Activated CD4-positive, alpha-beta memory T cell treated with anti-CD3 and anti-CD28 coated beads for 36 hours (primary cell): ENCODE results near the gene SNRNP25. TPM values are rescaled to one million over a fixed set of nuclear protein-coding genes. Genes with fewer than 3 reads are reported as not detected.
"Not testable (repeated sequence)": the region's sequence is repeated elsewhere in the genome, so short reads cannot be mapped to it uniquely, and the experiment has no call there.

Experiments
- CTCF ChIA-PET: fragments of 350-600 bp; sonication (Branson Sonifier 250); formaldehyde crosslinking; loops from one replicate; lab custom pipeline; 2021; ENCODE audit warnings: antibody characterized with exemption, inconsistent platforms; lab: Charles Lee
- POLR2A ChIA-PET: fragments of 350-600 bp; sonication (Branson Sonifier 250); formaldehyde crosslinking; loops from one replicate; lab custom pipeline; 2021; ENCODE audit warnings: antibody characterized with exemption; lab: Charles Lee
- DNase-seq: peaks from one replicate; pipeline ENCODE4 v3.0.0-alpha.2; 2020
- H3K27ac Mint-ChIP-seq: one replicate; pipeline ENCODE4 v1.8.0; 2021; ENCODE audit warnings: mixed read lengths
- H3K27me3 Mint-ChIP-seq: one replicate; pipeline ENCODE4 v1.8.0; 2021; ENCODE audit warnings: mixed read lengths
- H3K36me3 Mint-ChIP-seq: one replicate; pipeline ENCODE4 v1.8.0; 2021; ENCODE audit warnings: mixed read lengths
- H3K4me1 Mint-ChIP-seq: one replicate; pipeline ENCODE4 v1.8.0; 2021; ENCODE audit warnings: low read depth, mixed read lengths
- H3K4me3 Mint-ChIP-seq: one replicate; pipeline ENCODE4 v1.8.0; 2021; ENCODE audit warnings: mild to moderate bottlenecking, mixed read lengths
- H3K9me3 Mint-ChIP-seq: one replicate; pipeline ENCODE4 v1.8.0; 2021; ENCODE audit warnings: mixed read lengths
- intact Hi-C: fragments of 100-400 bp; cut with micrococcal nuclease; formaldehyde crosslinking; loops from one replicate; pipeline ENCODE4 v1.15.1; 2023
- total RNA-seq, 2 experiments: library from RNA; stranded (reverse); gene quantifications; one replicate each; pipeline ENCODE4 v1.2.3, GENCODE V29; 2021

The SNRNP25 gene
- total RNA-seq, 2 experiments from 2014 or later, result 48.5 to 51.1 TPM

DNA sequence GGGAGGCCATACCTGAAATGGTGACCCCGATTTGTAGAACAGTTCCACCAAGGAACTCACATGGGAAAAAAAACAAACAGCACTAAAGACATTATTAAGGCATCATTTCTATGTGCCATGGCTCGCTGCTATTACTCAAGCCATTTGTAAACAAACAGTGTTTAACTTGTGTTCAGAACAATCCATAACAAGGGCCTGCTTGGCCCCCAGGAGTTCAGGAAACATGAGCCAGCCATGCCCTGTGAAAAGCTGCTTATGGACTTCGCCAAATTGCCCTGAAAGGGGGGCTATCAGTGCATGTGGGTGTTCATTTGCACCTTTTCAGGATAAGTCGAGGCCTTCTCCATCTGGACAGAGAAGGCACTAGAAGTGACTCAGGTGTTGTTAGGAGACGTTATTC lies 8.2 kb upstream of the SNRNP25 start:
- Mint-ChIP-seq H3K36me3 (peaks cover 37% of the 10 kb centered on the region), H3K27me3 (no peaks in the 10 kb centered on the region), H3K27ac (no peak overlapping the region), H3K4me3 (no peak overlapping the region), H3K9me3 (no peaks in the 10 kb centered on the region), H3K4me1 (peaks cover 27% of the 10 kb centered on the region)
- intact Hi-C loops, result no loop called here
- CTCF ChIA-PET, result interaction anchor here (0.8 kb wide), 1 partner anchor 20 kb away, joined by 4 read pairs; no protein-coding TSS in a partner anchor
- POLR2A ChIA-PET, result interaction anchor here (0.6 kb wide), 1 partner anchor 189 kb away, joined by 3 read pairs; the partner anchor contains the start of gene FAM234A
- DNase-seq, result no peak

GRCh38 chr16:46510-46909 lies 7.1 kb upstream of the SNRNP25 start:
- H3K9me3 Mint-ChIP-seq, H3K27me3 Mint-ChIP-seq, DNase-seq, intact Hi-C loops, POLR2A ChIA-PET, H3K27ac Mint-ChIP-seq, H3K4me3 Mint-ChIP-seq: not testable (repeated sequence)
- Mint-ChIP-seq H3K4me1 (peaks cover 34% of the 10 kb centered on the region), H3K36me3 (peaks cover 47% of the 10 kb centered on the region)
- CTCF ChIA-PET, result interaction anchor here (0.6 to 1.6 kb wide), 3 partner anchors 61 to 1995 kb away, joined by 3 read pairs; no protein-coding TSS in a partner anchor

- no peak overlapping the region for H3K27ac Mint-ChIP-seq
- DNase-seq, result no peak
- H3K27me3 Mint-ChIP-seq, result no peaks in the 10 kb centered on the region
- intact Hi-C loops, result no loop called here
- POLR2A ChIA-PET, result no interaction called here
- peaks cover 43% of the 10 kb centered on the region for H3K36me3 Mint-ChIP-seq
- H3K4me1 Mint-ChIP-seq, result peaks cover 34% of the 10 kb centered on the region
- no peaks in the 10 kb centered on the region for H3K9me3 Mint-ChIP-seq
- H3K4me3 Mint-ChIP-seq, result no peak overlapping the region
- CTCF ChIA-PET, result interaction anchor here (1.6 to 2.2 kb wide), 2 partner anchors 18 to 60 kb away, joined by 3 to 8 read pairs; no protein-coding TSS in a partner anchor
Measured at GRCh38 chr16:47234-47633, 6.4 kb upstream of the SNRNP25 start.

- no peaks in the 10 kb centered on the region for H3K9me3 Mint-ChIP-seq
- no peaks in the 10 kb centered on the region for H3K27me3 Mint-ChIP-seq
- no peak for DNase-seq
- peak overlapping the region; percentile 43 for H3K4me3 Mint-ChIP-seq
- peaks cover 27% of the 10 kb centered on the region for H3K4me1 Mint-ChIP-seq
- POLR2A ChIA-PET, result no interaction called here
- CTCF ChIA-PET, result no interaction called here
- H3K27ac Mint-ChIP-seq, result peak overlapping the region; percentile 13
- intact Hi-C loops, result no loop called here
- peaks cover 30% of the 10 kb centered on the region for H3K36me3 Mint-ChIP-seq
Measured at GRCh38 chr16:50769-51591, 2.6 kb upstream of the SNRNP25 start.

DNA sequence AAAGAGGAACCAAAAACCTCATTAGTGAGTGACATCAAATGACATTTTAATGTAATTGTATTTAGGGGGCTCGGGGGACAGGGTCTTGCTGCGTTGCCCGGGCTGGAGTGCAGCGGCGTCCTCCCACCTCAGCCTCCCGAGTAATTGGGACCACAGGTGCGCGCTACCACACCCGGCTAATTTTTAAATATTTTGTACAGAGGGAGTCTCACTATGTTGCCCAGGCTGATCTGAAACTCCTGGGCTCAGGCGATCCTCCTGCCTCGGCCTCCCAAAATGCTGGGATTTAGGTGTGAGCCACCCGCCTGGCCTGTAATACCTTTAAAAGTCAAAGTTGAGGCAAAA lies 581 bp downstream of the SNRNP25 start:
- CTCF ChIA-PET, result interaction anchor here (1.7 to 1.8 kb wide), 2 partner anchors 12 to 42 kb away, joined by 17 read pairs; no protein-coding TSS in a partner anchor
- peak overlapping the region; percentile 28 for H3K27ac Mint-ChIP-seq
- H3K36me3 Mint-ChIP-seq, result peaks cover 31% of the 10 kb centered on the region
- intact Hi-C loops, result no loop called here
- no peak for DNase-seq
- peaks cover 27% of the 10 kb centered on the region for H3K4me1 Mint-ChIP-seq
- no peaks in the 10 kb centered on the region for H3K9me3 Mint-ChIP-seq
- H3K27me3 Mint-ChIP-seq, result no peaks in the 10 kb centered on the region
- peak overlapping the region; percentile 87 for H3K4me3 Mint-ChIP-seq
- POLR2A ChIA-PET, result no interaction called here

- intact Hi-C loops, result no loop called here
- H3K9me3 Mint-ChIP-seq, result no peaks in the 10 kb centered on the region
- H3K36me3 Mint-ChIP-seq, result peaks cover 27% of the 10 kb centered on the region
- H3K4me1 Mint-ChIP-seq, result peaks cover 24% of the 10 kb centered on the region
- H3K27me3 Mint-ChIP-seq, result no peaks in the 10 kb centered on the region
- POLR2A ChIA-PET, result no interaction called here
- DNase-seq, result no peak
- no peak overlapping the region for H3K4me3 Mint-ChIP-seq
- no peak overlapping the region for H3K27ac Mint-ChIP-seq
- CTCF ChIA-PET, result interaction anchor here (0.8 to 1.4 kb wide), 2 partner anchors 10 to 42 kb away, joined by 3 to 7 read pairs; no protein-coding TSS in a partner anchor
Measured at GRCh38 chr16:55571-56136, 2.0 kb downstream of the SNRNP25 start.

GRCh38 chr16:56231-56927 lies 2.8 kb downstream of the SNRNP25 start:
- Mint-ChIP-seq H3K4me1 (peaks cover 16% of the 10 kb centered on the region), H3K4me3 (no peak overlapping the region), H3K27ac (no peak overlapping the region), H3K27me3 (no peaks in the 10 kb centered on the region), H3K36me3 (peaks cover 19% of the 10 kb centered on the region), H3K9me3 (no peaks in the 10 kb centered on the region)
- ChIA-PET POLR2A (no interaction called here), CTCF (interaction anchor here (0.8 to 1.4 kb wide), 2 partner anchors 9 to 41 kb away, joined by 3 to 7 read pairs; no protein-coding TSS in a partner anchor)
- intact Hi-C loops, result no loop called here
- no peak for DNase-seq

GRCh38 chr16:57711-58110 lies 4.1 kb downstream of the SNRNP25 start:
- peaks cover 17% of the 10 kb centered on the region for H3K36me3 Mint-ChIP-seq
- H3K4me1 Mint-ChIP-seq, result peaks cover 9% of the 10 kb centered on the region
- no peaks in the 10 kb centered on the region for H3K9me3 Mint-ChIP-seq
- POLR2A ChIA-PET, result no interaction called here
- H3K4me3 Mint-ChIP-seq, result no peak overlapping the region
- DNase-seq, result no peak
- H3K27me3 Mint-ChIP-seq, result no peaks in the 10 kb centered on the region
- intact Hi-C loops, result no loop called here
- no peak overlapping the region for H3K27ac Mint-ChIP-seq
- CTCF ChIA-PET, result interaction anchor here (1.0 to 1.5 kb wide), 3 partner anchors 8 to 49 kb away, joined by 3 read pairs; no protein-coding TSS in a partner anchor

- CTCF ChIA-PET, result interaction anchor here (1.5 kb wide), 1 partner anchor 39 kb away, joined by 3 read pairs; no protein-coding TSS in a partner anchor
- POLR2A ChIA-PET, result interaction anchor here (1.5 kb wide), 1 partner anchor 14 kb away, joined by 4 read pairs; the partner anchor contains the start of gene RHBDF1
- peaks cover 6% of the 10 kb centered on the region for H3K4me1 Mint-ChIP-seq
Measured at GRCh38 chr16:58491-59439, 5.1 kb downstream of the SNRNP25 start.

GRCh38 chr16:59440-60059 lies 5.9 kb downstream of the SNRNP25 start:
- no peak overlapping the region for H3K4me3 Mint-ChIP-seq
- peaks cover 13% of the 10 kb centered on the region for H3K36me3 Mint-ChIP-seq
- CTCF ChIA-PET, result interaction anchor here (1.5 to 1.9 kb wide), 2 partner anchors 37 to 47 kb away, joined by 5 to 13 read pairs; no protein-coding TSS in a partner anchor
- POLR2A ChIA-PET, result interaction anchor here (1.5 kb wide), 1 partner anchor 13 kb away, joined by 4 read pairs; the partner anchor contains the start of gene RHBDF1
- H3K9me3 Mint-ChIP-seq, result no peaks in the 10 kb centered on the region
- intact Hi-C loops, result no loop called here
- H3K27ac Mint-ChIP-seq, result no peak overlapping the region
- DNase-seq, result no peak
- no peaks in the 10 kb centered on the region for H3K27me3 Mint-ChIP-seq
- H3K4me1 Mint-ChIP-seq, result peaks cover 2% of the 10 kb centered on the region

More at GRCh38 chr16:58491-59439, 5.1 kb downstream of the SNRNP25 start:
- H3K27me3 Mint-ChIP-seq, result no peaks in the 10 kb centered on the region
- H3K27ac Mint-ChIP-seq, result no peak overlapping the region
- peaks cover 13% of the 10 kb centered on the region for H3K36me3 Mint-ChIP-seq
- intact Hi-C loops, result no loop called here
- no peak overlapping the region for H3K4me3 Mint-ChIP-seq
- H3K9me3 Mint-ChIP-seq, result no peaks in the 10 kb centered on the region
- no peak for DNase-seq
